OCI-LY3 (cell line): Measurements from ENCODE around the gene AP3S1.

Source experiments
- CTCF ChIP-seq: fragments of 200-600, 300-600 bp; sonication (generic); IDR thresholded peaks from 2 replicates; pipeline ENCODE4 v1.5.1; 2014; ENCODE audit warnings: antibody characterized with exemption, low read length, low read depth
- EZH2phosphoT487 ChIP-seq: fragments of 200-600 bp; shearing (Covaris generic); IDR thresholded peaks from 2 replicates; pipeline ENCODE4 v1.6.1; 2018; ENCODE audit warnings: antibody characterized with exemption, mixed run types, low read depth

- TF ChIP-seq EZH2phosphoT487 (no peak), CTCF (no peak)
These were observed 30.7 kb downstream of the AP3S1 start for GRCh38 chr5:115872447-115872846.
